ENCODE results near the gene CHCHD6.
A peak's percentile ranks its signal among the peaks of the same experiment; 100 is the strongest.

The CHCHD6 gene

DNA sequence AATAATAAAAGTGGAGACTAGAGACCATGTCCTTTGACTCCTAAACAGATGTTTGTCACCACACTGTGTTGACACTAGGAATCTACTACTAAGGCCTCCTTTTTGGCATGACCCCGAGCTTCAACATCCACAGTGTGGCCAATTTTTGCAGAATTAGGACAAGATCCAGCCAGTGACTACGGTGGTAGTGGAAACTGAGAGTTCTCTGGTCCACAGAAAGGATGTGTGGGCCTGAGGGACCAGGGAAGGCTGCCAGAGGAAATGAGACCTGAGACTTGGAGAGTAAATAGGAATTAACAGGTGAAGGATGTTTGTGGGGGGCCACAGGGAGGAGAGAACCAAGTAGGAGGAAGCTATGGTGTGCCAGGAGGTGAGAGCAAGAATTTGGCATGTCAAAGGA is 122.7 kb downstream of the CHCHD6 start:
- DNase-seq (ENCODE audit: low spot score) = no peak

DNA sequence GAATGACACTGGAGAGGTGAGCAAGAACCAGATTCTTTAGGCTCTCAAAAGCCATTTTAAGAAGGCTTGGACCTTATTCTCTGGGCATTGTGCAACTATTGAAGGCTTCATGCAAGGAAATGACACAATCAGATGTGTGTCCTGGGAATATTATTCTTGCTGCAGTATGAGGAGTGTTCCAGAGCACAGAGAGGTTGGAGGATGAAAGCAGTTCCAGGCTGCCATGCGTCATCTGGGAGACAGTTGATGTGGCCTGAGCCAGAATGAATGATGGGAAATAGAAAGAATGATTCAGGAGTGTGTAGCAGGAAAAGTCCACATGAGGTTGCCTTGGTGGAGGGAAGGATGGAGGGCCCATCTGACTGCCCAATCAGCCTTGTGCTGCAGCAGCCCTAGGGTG is 123.1 kb downstream of the CHCHD6 start:
- no peak for DNase-seq (ENCODE audit: low spot score)

DNA sequence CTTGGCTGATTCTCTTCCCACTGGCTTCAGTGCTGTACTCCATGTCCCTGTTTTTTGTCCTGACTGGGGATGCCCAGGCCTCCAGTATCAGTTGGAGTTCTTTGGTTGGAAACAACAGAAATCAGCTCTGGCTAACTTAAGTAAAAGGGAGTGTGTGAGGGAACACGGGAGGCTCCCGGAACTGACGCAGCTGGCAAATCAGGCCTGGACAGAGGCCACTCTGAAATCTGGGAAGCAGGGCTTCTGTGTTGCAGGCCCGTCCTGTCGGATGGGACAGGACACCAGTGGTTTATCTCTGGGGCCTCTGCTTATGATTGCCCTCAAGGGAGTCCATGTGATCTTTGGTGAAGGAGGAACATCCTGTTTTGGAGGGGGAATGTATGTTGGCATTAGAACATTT is 124.3 kb downstream of the CHCHD6 start:
- DNase-seq (ENCODE audit: low spot score) = no peak

DNA sequence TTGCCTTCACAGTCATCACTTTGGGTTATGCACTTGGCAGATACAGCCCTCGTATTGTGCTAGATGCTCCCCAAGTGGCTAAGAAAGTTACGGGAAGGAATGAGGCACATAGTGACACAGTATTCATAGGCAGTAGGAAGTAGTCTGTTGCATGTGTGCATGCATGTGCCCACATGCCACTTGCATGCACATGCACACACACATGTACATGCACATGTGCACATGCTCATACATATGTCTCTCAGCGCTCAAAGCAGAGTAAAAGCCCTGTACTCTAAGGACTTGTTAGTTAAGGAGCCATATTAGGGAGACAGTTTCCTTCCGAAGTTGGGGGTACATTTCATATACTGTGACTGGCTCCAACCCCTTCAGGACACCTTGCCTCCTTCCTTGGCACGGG is 128.9 kb downstream of the CHCHD6 start:
- no peak for DNase-seq (ENCODE audit: low spot score)

DNA sequence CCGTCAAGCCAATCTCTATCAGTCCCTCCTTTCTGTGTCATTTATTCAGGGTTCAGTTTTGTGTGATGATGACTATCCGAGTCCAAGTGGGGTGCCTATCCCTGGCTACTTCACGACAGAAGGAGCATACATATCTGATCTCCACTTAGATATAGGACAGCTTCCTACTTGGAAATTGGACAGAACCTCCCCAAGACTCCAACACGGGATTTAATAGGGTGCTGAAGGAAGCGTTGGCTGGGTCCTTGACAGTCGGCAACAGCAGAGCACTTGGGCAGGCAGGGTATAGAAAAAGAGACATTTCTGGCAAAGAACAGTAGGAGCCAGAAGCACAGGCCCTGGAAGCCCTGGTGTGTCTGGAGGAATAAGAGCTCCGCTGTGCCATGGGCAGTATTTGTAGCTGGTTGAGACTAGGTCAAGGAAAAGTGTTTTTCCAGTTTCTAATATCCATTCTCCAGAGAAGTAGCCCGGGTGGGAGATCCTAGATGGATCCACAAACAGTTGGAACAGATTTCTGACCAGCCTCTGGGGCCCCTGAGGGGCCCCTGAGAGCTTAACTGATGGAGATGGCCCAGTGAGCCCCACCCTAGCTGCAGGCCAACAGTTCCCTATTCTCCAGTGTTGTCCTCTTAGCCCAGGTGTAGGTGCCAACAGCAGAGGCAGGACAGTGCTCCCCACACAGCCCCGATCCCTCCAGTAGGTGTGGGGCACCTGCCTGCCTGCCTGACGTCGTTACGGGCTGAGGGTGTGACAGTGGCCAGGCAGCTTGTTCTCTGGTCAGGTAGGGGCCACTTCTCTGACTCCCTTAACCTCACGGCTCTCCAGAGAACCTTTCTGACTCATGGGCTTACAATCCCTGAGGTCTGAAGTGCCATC is 130.8 kb downstream of the CHCHD6 start:
- DNase-seq (ENCODE audit: low spot score) = no peak

DNA sequence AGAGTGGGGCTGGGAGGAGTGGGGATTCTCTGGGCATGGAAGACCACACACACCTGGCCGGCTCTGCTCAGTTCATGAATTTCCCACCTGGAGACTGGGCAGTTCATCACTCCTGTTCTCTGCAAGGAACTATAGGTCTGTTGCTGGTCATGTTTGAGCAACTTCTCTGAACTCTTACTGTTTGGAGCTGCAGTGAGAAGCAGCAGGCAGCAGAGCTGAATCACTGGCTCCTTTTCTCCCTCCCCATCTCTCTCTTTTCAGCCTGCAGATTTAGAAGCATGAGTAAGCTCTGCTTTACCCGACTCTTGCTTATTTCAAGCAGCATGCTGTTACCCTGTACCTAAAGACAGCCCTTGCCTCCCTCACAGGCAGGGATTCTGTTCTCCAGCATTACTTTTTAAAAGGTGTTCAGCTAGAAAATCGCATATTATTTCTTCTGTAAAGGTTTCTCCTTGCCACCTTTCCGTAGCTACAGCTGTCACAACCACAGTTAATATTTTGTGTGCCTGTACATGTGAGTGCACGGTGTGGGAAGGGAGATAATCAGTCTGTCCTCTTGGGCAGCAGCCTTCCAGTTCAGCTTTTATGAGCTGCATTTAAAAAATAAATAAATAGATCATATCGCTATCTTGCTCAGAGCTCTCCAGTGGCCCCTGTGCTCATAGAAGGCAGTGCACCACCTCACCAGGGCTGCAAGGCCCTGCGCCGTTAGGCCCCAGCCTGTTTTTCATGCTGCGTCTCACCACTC is 131.6 kb downstream of the CHCHD6 start:
- peak; percentile 19 for DNase-seq (ENCODE audit: low spot score)

DNA sequence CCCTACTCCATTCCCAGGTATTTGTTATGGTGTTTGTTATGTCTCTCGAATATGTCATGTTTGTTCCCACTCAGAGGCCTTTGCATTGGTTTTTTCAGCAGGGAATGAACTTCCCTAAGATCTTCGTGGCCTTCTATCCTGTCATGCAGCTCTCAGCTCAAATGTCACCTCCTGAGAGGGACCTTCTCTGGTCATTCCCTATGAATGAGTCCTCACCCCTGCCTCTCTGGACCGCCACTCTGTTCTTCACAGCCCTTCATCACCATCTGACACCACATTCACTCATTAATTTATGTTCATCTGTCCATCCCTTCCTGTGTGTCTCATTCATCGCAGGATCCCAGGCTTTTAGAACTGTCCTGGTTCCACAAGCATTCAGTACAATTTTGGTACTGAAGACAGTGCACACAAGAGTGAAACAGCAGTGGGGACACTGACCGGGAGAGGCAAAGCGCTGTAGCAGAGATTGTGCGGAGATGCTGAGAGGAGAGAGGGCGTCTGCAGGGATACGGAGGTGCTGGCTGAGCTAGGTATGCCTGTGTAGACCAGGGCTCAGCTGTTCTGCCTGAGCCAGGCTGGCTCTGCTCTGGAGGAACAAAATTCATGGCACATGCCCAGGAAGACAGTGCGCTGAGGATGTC is 132.3 kb downstream of the CHCHD6 start:
- DNase-seq (ENCODE audit: low spot score) = no peak

DNA sequence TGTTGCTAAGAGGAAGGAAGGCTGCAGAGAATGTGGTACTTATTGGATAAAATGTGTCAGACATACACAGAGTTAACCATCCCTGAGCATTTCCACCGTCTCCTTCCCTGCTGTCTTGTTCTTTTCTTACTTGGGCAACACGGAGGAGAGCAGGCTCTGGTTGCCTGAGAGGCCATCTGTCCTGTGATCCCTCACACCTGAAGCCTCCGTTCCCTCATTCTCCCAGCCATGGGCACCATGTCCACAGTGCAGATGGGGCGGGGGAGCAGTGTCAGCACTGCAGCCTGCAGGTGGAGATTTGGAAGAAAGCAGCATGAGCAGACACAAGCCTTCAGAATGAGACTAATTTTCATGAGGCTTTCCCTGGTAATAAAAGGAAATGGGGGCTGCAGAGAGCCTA is 133.7 kb downstream of the CHCHD6 start:
- no peak for DNase-seq (ENCODE audit: low spot score)

DNA sequence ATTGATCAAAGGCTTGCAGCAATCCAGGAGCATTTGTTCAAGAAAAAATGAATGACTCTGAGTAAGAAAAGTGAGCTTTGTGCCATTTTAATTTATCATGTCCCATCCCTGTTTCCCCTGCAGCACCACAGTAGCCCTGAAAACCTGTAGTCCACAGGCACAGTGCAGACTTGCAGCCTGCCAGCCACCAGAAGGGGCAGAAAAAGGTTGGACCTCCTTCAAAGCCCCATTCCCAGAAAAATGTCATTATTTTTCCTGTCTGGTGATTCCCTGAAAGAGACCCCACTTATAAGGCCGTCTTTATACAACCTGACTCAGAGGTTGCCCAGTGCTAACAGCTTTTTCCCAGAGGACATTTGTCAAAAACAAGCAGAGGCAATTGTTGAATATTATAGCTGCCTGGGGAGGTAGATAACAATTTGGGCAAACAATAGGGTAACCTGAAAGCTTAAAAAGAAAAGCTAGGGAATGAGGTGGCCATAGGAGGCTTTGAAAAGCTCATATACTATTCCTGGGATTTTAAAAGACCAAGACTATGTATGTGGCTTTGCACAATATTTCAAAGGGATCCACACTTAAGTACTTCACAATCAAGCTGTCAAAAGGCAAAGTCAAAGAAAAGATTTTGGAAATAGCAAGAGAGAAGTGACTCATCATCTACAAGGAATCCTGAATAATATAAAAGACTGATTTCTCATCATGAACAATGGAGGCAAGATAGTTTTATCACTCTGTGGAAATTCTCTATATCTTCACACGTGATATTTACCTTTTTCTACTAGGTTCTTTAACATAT is 142.1 kb downstream of the CHCHD6 start:
- DNase-seq (ENCODE audit: low spot score) = no peak

DNA sequence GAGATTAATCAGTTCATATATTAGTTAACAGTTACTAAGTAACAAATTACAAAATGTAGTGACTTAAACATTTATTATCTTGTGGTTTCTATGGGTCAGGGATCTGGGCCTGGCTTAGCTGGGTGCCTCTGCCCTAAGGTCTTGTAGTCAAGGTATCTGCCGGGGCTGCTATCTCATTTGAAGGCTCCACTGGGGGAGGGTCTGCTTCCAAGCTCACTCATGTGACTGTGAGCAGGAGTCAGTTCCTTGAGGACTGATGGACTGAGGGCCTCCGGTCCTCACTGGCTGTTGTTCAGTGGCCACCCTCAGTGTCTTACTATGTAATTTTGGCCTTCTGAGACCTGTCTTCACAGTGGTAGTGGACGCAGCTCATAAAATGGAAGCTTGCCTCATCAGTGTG is 143.0 kb downstream of the CHCHD6 start:
- no peak for DNase-seq (ENCODE audit: low spot score)

DNA sequence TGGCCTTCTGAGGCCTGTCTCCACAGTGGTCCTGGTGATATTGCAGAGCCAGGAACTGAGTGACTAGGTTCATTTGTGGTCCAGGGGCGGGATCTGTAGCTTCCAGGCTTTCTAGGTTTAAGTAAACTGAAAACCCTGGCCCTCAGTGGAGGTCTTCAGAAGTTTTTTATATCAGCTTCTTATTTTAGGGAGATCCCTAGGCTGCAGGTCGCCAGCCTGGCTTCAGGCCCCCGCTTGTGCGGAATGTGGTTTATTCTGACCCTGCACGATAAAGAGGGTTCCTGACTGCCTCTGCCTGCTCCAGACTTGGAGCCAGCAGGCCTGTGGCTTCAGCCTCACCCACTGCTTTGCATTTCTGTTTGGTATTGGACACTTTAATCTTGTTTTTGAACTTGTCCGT is 145.0 kb downstream of the CHCHD6 start:
- no peak for DNase-seq (ENCODE audit: low spot score)

DNA sequence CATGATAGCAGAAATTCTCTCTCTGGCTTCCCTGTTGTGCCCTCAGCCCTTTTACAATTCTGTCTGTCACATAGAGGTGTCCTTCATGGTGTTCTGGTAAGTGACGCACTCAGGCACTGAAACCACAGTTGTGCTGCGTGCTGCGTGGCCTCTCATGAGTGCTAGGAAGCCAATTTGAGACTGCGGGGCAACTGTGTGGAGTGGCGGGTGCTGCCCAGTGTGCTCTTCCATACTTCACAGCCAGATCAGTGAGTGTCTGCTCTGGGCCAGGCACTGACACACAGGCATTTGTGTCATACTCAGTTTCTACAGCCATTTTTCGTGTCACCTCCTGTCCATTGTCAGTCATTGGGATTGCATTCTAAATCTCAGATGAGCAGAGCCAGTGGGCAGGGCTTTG is 145.7 kb downstream of the CHCHD6 start:
- no peak for DNase-seq (ENCODE audit: low spot score)

DNA sequence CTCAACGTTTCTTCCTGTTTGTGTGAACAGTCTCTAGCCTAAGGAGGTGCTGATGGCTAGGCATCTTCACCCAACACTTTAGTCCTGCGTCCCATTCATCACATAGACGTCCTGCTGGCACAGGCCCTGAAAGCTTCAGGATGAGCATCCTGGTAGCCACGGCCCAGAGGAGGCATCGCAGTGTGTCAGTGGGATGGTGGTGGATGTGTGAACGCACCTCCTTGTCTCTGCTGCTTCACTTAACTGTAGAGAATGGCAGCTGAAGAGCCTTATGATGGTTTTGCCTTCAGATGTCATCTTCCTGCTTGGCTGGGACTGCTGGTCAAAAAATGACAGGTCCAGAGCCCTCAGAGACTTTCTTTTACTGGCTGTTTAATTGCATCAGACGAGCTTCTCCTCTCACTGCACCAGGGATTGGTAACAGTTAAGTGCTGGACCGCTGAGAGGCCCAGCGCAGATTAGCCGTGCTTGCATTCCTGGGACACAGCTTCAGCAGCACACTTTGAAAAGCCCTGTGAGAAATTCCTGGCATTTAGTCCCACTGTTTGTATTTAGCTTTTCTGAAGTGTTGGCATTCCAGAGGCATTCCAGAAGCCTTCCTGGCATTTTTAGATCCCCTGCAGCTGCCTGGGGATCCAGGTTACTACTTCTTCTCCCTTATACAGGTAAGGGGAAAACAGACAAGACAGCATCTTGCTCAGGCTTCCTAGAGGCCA is 146.5 kb downstream of the CHCHD6 start:
- DNase-seq (ENCODE audit: low spot score) = no peak

DNA sequence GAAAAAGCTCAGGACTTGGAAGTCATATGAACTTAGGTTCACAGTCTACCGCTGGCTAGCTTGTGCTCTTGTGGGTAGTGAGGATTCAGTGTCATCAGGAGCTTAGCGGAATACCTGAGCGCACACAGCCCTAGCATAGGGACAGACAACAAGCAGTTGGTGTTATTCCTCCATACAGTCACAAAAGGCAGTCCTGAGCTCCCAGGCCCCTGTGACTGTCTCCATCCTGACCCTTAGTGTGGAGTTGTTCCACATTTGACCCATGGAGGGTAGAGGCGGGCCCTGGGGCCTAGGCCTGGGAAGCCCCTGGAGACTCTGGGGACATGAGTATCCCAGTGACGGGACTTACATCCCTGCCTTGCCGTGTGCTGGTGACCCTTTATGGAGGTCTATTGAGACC is 147.3 kb downstream of the CHCHD6 start:
- DNase-seq (ENCODE audit: low spot score) = no peak

DNA sequence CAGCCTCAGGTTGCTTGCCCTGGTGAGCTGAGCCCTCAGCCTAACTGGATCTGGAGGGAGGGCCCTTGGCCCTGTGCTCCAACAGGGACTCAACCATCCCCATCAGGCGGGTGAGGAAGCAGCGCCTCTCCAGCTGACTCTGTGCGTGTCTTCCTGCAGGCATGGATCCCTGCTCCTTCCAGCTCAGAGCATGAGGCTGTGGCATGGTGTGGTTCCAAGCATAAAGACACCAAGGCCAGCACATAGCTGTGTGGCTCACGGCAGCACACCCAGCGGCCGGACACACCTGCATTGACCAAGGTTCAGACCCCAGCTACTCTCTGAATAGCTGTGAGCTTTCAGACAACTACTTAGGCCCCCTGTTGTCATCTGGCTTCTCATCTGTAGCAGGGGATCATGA is 147.9 kb downstream of the CHCHD6 start:
- DNase-seq (ENCODE audit: low spot score) = no peak

DNA sequence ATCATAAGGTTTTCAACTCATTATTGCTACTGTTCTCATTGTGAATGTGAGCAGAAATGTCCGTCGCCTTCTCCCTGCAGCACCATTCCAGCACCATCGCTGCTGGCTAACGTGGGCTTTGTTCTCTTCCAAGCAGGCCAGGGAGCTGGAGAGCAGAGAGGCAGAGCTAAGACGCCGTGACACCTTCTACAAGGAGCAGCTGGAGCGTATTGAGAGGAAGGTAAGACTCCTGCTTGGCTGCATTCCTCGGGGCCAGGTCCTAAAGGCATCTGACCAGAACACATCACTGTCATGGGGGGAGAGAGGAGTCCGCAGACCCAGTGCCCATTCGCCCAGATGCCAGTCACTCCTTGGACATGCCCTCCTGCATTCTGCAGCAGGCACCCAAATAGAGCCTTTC is 148.5 kb downstream of the CHCHD6 start:
- DNase-seq (ENCODE audit: low spot score) = no peak

DNA sequence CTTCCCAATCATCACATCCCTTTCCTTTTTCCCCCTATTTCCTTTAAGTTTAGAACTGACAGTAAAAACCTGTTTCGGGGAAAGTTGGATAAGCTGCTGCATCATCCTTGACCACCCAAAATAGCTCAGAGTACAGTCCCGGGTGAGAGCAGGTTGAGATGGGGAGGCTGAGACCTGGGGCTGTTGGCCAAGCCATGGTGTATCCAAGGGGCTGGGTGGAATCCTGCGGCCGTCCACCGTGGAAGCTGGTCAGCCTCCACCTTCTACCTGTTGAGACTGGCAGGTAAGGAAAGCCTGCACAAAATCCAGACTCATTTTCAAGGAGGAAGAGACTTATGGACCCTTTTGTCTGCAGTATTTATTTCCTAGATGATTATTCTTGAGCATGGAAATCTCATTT is 150.6 kb downstream of the CHCHD6 start:
- DNase-seq (ENCODE audit: low spot score) = no peak

DNA sequence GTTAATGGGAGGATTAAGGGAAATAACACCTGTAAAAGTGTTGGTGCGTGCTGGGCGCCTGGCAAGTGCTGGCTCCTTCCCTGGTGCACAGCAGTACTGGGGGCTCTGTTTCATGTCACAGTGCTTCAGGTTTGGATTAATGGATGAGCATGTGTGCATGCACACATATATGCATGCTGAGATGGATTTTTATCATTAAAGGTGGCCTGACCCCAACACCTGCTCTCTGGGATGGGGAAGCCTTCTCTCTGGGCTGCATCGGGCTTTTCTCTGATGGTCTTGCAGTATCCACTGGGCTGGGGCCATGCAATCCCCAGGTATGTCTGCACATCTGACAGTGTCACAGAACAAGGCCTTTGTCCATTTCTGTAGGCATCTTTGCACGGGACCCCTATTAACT is 151.3 kb downstream of the CHCHD6 start:
- no peak for DNase-seq (ENCODE audit: low spot score)

DNA sequence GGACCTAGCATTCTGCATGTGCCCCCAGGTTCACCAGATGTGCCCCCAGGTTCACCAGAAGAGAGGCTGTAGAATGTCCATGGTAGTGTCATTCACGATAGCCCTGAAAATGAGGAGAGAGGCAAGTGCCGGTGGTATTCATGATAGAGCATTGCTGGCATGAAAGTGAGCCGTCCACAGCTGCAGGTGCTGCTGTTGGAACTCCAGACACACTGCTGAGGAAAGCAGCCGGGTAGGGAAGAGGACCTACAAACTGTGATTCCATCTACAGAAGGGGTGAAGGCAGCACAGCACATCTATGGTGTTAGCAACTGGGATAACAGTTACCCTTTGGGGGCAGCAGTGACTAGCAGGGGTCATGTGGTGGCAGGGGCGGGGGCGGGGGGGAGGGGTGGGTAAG is 153.9 kb downstream of the CHCHD6 start:
- DNase-seq (ENCODE audit: low spot score) = no peak

DNA sequence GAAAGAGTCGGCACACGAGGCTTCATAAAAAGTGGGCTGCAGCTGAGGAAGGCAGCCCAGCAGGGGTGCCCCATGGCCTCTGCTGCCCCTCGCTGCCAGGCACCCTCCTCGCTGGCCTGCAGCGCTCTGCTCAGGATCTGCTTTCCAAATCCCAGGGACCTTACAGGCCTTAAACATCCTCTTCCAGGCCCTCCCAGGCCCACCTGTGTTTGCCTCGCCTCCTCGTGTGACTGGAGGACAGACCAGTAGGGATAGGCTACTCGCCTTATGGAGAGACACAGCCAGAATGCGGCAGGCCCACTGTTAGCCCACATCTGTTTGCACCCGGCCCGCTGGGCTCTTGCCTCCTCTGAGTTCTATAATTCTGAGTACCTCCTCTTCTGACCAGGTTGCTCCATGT is 154.4 kb downstream of the CHCHD6 start:
- DNase-seq (ENCODE audit: low spot score) = no peak

DNA sequence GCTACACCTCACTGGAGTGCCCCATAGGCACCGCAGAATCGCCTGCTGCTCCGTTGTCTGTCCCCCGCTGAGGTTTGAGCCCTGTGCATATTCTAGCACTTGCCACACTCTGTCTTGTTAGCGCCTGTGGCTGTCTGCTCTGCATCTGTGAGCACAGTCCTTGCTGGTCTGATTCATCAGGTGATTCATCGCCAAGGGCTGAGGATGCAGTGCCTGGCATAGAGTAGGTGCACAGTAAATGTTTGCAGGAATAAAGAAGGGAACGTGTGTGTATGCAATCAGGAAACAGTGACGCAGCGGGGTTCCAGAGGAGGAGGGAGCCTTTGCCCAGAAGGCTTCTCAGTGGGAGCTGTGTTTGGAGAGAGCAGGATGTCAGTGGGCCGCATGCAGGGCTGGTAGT is 154.8 kb downstream of the CHCHD6 start:
- DNase-seq (ENCODE audit: low spot score) = no peak

Measured in pons (tissue), 1 donor.